Natural killer cell (primary cell): Measurements from ENCODE around the gene ADAMTS17. TPM values are rescaled to one million over a fixed set of nuclear protein-coding genes. Genes with fewer than 3 reads are reported as not detected.

Experiments used
- ATAC-seq, 3 donors: fragments of 150-1000 bp in 2 of 3; fragments of 200-7000 bp in 1 of 3; cut with Tn5 transposase; 1 replicate in 1 of 3; 2 replicates in 2 of 3; pipeline ENCODE4 v1.10.0; 2021; ENCODE audit warnings: mild to moderate bottlenecking in 2 of 3, moderate library complexity in 2 of 3
- DNase-seq, 2 donors: peaks; one replicate each; pipeline versions ENCODE4 v3.0.0 to v3.0.0-alpha.2; 2013 to 2021; ENCODE audit warnings: mixed read lengths in 1 of 2
- H3K27ac ChIP-seq: one replicate; pipeline ENCODE4 v1.5.1; 2013; ENCODE audit warnings: mild to moderate bottlenecking, low read length
- H3K27me3 ChIP-seq: one replicate; pipeline ENCODE4 v1.6.1; 2013; ENCODE audit warnings: low read length; ENCODE audit not compliant: control insufficient read depth, insufficient read depth
- H3K36me3 ChIP-seq: one replicate; pipeline ENCODE4 v1.6.1; 2013; ENCODE audit warnings: low read length; ENCODE audit not compliant: control insufficient read depth, insufficient read depth
- H3K4me1 ChIP-seq: one replicate; pipeline ENCODE4 v1.6.1; 2013; ENCODE audit warnings: low read length; ENCODE audit not compliant: control insufficient read depth, insufficient read depth
- H3K4me3 ChIP-seq: one replicate; pipeline ENCODE4 v1.5.1; 2013; ENCODE audit warnings: low read length
- H3K9me3 ChIP-seq: one replicate; pipeline ENCODE4 v1.6.1; 2013; ENCODE audit warnings: low read length; ENCODE audit not compliant: control insufficient read depth, insufficient read depth
- H3K27ac Mint-ChIP-seq, 2 donors: one replicate each; pipeline ENCODE4 v1.8.0; 2022; ENCODE audit warnings: mild to moderate bottlenecking in 2 of 2, mixed read lengths in 2 of 2, moderate library complexity in 1 of 2
- H3K27me3 Mint-ChIP-seq, 2 donors: one replicate each; pipeline ENCODE4 v1.8.0; 2022; ENCODE audit warnings: low read depth in 2 of 2, mixed read lengths in 2 of 2
- H3K36me3 Mint-ChIP-seq: one replicate; pipeline ENCODE4 v1.8.0; 2022; ENCODE audit warnings: mixed read lengths
- H3K4me1 Mint-ChIP-seq, 2 donors: one replicate each; pipeline ENCODE4 v1.8.0; 2022; ENCODE audit warnings: mixed read lengths in 2 of 2
- H3K4me3 Mint-ChIP-seq: one replicate; pipeline ENCODE4 v1.8.0; 2022; ENCODE audit warnings: mild to moderate bottlenecking, moderate library complexity, mixed read lengths
- H3K9me3 Mint-ChIP-seq, 2 donors: one replicate each; pipeline ENCODE4 v1.8.0; 2022; ENCODE audit warnings: mixed read lengths in 2 of 2
- CTCF ChIP-seq: fragments of 200-600 bp; IDR thresholded peaks from one replicate; pipeline ENCODE4 v1.8.0; 2022; ENCODE audit warnings: antibody characterized with exemption
- WGBS: methylation state at CpG from one replicate; pipeline ENCODE4 v1.1.7; 2013; ENCODE audit warnings: missing lambda C conversion rate; ENCODE audit not compliant: insufficient coverage; 5-methylcytosine and 5-hydroxymethylcytosine counted together
- intact Hi-C: fragments of 100-400 bp; cut with micrococcal nuclease; formaldehyde crosslinking; loops from one replicate; pipeline ENCODE4 v1.14.2; 2022
- total RNA-seq, 4 donors: library from RNA; stranded (reverse); fragments of 120-200 nt in 1 of 4; gene quantifications; one replicate each; pipeline versions ENCODE4 v1.2.3 to v1.2.4, GENCODE V29; 2013 to 2022

ADAMTS17 gene
- total RNA-seq, 3 donors from 2014 or later (not counting 1 experiment from before 2014, with no cell fraction given): 4.8 to 9.5 (median 5.3) TPM

GRCh38 chr15:100190675-100191074 lies 151.1 kb downstream of the ADAMTS17 start:
- no peak overlapping the region for H3K27ac ChIP-seq
- DNase-seq: no peak
- Mint-ChIP-seq H3K4me1 (no peaks in the 10 kb centered on the region), H3K27me3 (peaks cover 16 to 44% of the 10 kb centered on the region in 2 donors), H3K9me3 (no peaks in the 10 kb centered on the region), H3K27ac (no peak overlapping the region), H3K36me3 (no peaks in the 10 kb centered on the region), H3K4me3 (no peak overlapping the region)
- TF ChIP-seq CTCF: no peak
- WGBS: 86% methylated on average over 8 of the region's 8 CpGs
- no peak overlapping the region for H3K4me3 ChIP-seq
- intact Hi-C loops: no loop called here
- H3K36me3 ChIP-seq: no peaks in the 10 kb centered on the region
- no peak for ATAC-seq
- no peaks in the 10 kb centered on the region for H3K4me1 ChIP-seq
- H3K27me3 ChIP-seq: no peaks in the 10 kb centered on the region
- no peaks in the 10 kb centered on the region for H3K9me3 ChIP-seq

- Histone ChIP-seq H3K4me1 (no peaks in the 10 kb centered on the region), H3K36me3 (no peaks in the 10 kb centered on the region), H3K27ac (no peak overlapping the region), H3K9me3 (no peaks in the 10 kb centered on the region), H3K27me3 (no peaks in the 10 kb centered on the region), H3K4me3 (no peak overlapping the region)
- TF ChIP-seq CTCF: no peak
- no peaks in the 10 kb centered on the region for H3K36me3 Mint-ChIP-seq
- H3K4me3 Mint-ChIP-seq: no peak overlapping the region
- H3K27ac Mint-ChIP-seq: no peak overlapping the region
- 87% methylated on average over 4 of the region's 4 CpGs for WGBS
- H3K27me3 Mint-ChIP-seq: peaks cover 14 to 41% of the 10 kb centered on the region in 2 donors
- H3K9me3 Mint-ChIP-seq: no peaks in the 10 kb centered on the region
- H3K4me1 Mint-ChIP-seq: no peaks in the 10 kb centered on the region
- intact Hi-C loops: no loop called here
- DNase-seq (no peak), ATAC-seq (no peak)
These were observed 151.9 kb downstream of the ADAMTS17 start for GRCh38 chr15:100189849-100190248.

GRCh38 chr15:100189319-100189718 lies 152.5 kb downstream of the ADAMTS17 start:
- no peaks in the 10 kb centered on the region for H3K9me3 Mint-ChIP-seq
- no peaks in the 10 kb centered on the region for H3K9me3 ChIP-seq
- H3K36me3 Mint-ChIP-seq: no peaks in the 10 kb centered on the region
- no peak for TF ChIP-seq CTCF
- H3K4me1 ChIP-seq: no peaks in the 10 kb centered on the region
- no peak for ATAC-seq
- no peak overlapping the region for H3K27ac Mint-ChIP-seq
- no peak overlapping the region for H3K4me3 ChIP-seq
- no peaks in the 10 kb centered on the region for H3K36me3 ChIP-seq
- peaks cover 16 to 40% of the 10 kb centered on the region in 2 donors for H3K27me3 Mint-ChIP-seq
- DNase-seq: no peak
- H3K4me3 Mint-ChIP-seq: no peak overlapping the region
- H3K4me1 Mint-ChIP-seq: no peaks in the 10 kb centered on the region
- 68% methylated on average over 6 of the region's 6 CpGs for WGBS
- H3K27ac ChIP-seq: no peak overlapping the region
- H3K27me3 ChIP-seq: no peaks in the 10 kb centered on the region
- intact Hi-C loops: no loop called here

GRCh38 chr15:100187677-100188076 lies 154.1 kb downstream of the ADAMTS17 start:
- no peak for TF ChIP-seq CTCF
- Mint-ChIP-seq H3K4me3 (no peak overlapping the region), H3K27ac (no peak overlapping the region), H3K9me3 (no peaks in the 10 kb centered on the region), H3K4me1 (no peaks in the 10 kb centered on the region), H3K27me3 (peaks cover 12 to 39% of the 10 kb centered on the region in 2 donors), H3K36me3 (no peaks in the 10 kb centered on the region)
- Histone ChIP-seq H3K27ac (no peak overlapping the region), H3K9me3 (no peaks in the 10 kb centered on the region), H3K4me1 (no peaks in the 10 kb centered on the region), H3K27me3 (no peaks in the 10 kb centered on the region), H3K4me3 (no peak overlapping the region), H3K36me3 (no peaks in the 10 kb centered on the region)
- WGBS: 95% methylated on average over 8 of the region's 8 CpGs
- intact Hi-C loops: no loop called here
- ATAC-seq (no peak), DNase-seq (no peak)
